HUES6 (cell line): ENCODE measurements around the gene SFMBT2.

Experiments used
- H3K27ac ChIP-seq: 2 replicates; pipeline ENCODE4 v1.7.0; 2013; ENCODE audit warnings: low read depth, mild to moderate bottlenecking, low read length, inconsistent platforms
- H3K27me3 ChIP-seq: 2 replicates; pipeline ENCODE4 v1.6.1; 2013; ENCODE audit warnings: low read length; ENCODE audit not compliant: control insufficient read depth, insufficient read depth
- H3K36me3 ChIP-seq: 2 replicates; pipeline ENCODE4 v1.6.1; 2013; ENCODE audit warnings: low read length; ENCODE audit not compliant: control insufficient read depth, insufficient read depth
- H3K4me1 ChIP-seq: 2 replicates; pipeline ENCODE4 v1.6.1; 2013; ENCODE audit warnings: low read length; ENCODE audit not compliant: control insufficient read depth, insufficient read depth
- H3K4me3 ChIP-seq: 2 replicates; pipeline ENCODE4 v1.5.1; 2013; ENCODE audit warnings: low read depth, low read length
- H3K9ac ChIP-seq: one replicate; pipeline ENCODE4 v1.6.1; 2013; ENCODE audit warnings: mild to moderate bottlenecking, low read length
- H3K9me3 ChIP-seq: 2 replicates; pipeline ENCODE4 v1.6.1; 2013; ENCODE audit warnings: low read depth, low read length; ENCODE audit not compliant: control insufficient read depth, insufficient read depth

SFMBT2 gene

DNA sequence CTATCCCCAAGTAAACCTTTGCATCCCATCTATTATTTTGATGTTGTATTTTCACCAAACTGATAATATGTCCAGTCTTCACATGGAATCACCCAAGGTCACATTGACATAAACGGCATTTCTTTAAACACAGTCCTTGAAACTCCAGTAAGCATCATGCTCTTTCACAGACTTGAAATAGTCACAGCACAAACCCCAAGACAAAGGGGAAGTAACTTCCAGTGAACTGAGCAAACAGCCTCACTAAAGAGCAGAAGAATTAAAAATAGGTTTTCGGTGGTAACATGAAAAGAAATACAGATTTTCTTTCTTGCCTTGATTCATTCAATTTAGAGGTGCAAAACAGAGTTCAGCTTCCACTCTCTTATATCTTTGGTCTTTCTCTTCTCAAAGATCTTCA, 253.7 kb downstream of the SFMBT2 start:
- H3K9ac ChIP-seq = no peak overlapping the region
- H3K4me1 ChIP-seq = no peaks in the 10 kb centered on the region
- H3K36me3 ChIP-seq = 0 out of 2 replicates have a peak, but pooled peaks cover 3% of the 10 kb centered on the region
- no peak overlapping the region for H3K27ac ChIP-seq
- no peaks in the 10 kb centered on the region for H3K27me3 ChIP-seq
- no peak overlapping the region for H3K4me3 ChIP-seq
- no peaks in the 10 kb centered on the region for H3K9me3 ChIP-seq

DNA sequence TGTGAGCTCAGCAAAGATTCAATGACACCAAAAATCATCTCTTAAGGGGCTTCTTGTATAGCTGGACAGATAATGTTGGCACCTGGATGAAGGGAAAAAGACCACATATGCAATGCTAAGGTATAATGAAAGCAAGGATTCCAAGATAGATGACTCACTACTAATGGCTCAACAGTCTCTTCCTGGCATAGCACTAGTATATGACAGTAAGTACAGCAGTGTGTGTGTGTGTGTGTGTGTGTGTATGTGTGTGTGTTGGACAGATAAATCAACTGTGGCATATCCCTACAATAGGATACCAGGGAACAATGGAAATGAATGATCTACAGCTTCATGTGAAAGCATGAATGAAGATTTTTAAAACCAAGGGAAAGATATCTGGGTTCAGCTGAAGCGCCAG, 257.1 kb downstream of the SFMBT2 start:
- Histone ChIP-seq H3K27me3 (no peaks in the 10 kb centered on the region), H3K27ac (no peak overlapping the region), H3K4me3 (no peak overlapping the region), H3K4me1 (no peaks in the 10 kb centered on the region), H3K36me3 (no peaks in the 10 kb centered on the region), H3K9me3 (no peaks in the 10 kb centered on the region), H3K9ac (no peak overlapping the region)

DNA sequence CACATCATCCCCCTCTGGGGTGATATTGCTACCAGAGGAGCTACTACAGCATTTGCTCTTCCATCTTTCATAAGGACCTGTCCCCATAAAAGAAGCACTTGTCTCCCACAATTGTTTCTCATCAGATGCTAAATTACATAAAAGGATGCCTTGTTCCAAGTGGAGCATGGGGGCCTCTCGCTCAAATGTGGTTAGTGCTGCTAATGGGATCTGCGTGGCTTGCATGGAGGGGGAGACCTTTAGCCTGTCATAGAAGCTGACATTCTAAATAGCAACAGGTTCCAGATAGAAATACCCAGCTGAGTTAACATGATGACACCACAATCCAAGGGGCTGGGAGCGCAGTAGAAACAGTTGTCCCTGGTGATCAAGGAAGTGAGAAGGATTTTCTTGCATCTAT, 257.9 kb downstream of the SFMBT2 start:
- Histone ChIP-seq H3K27me3 (no peaks in the 10 kb centered on the region; the same call in 1 of the 2 replicates), H3K27ac (no peak overlapping the region), H3K9ac (no peak overlapping the region), H3K9me3 (no peaks in the 10 kb centered on the region), H3K36me3 (no peaks in the 10 kb centered on the region), H3K4me1 (no peaks in the 10 kb centered on the region), H3K4me3 (no peak overlapping the region)

GRCh38 chr10:7152341-7152740, 258.5 kb downstream of the SFMBT2 start:
- Histone ChIP-seq H3K27me3 (no peaks in the 10 kb centered on the region; the same call in 1 of the 2 replicates), H3K4me3 (no peak overlapping the region), H3K9me3 (no peaks in the 10 kb centered on the region), H3K27ac (no peak overlapping the region), H3K4me1 (no peaks in the 10 kb centered on the region), H3K9ac (no peak overlapping the region), H3K36me3 (no peaks in the 10 kb centered on the region)

GRCh38 chr10:7151538-7151937, 259.3 kb downstream of the SFMBT2 start:
- Histone ChIP-seq H3K4me3 (no peak overlapping the region), H3K36me3 (no peaks in the 10 kb centered on the region), H3K4me1 (no peaks in the 10 kb centered on the region; the same call in 1 of the 2 replicates), H3K27me3 (no peaks in the 10 kb centered on the region; the same call in 1 of the 2 replicates), H3K9me3 (no peaks in the 10 kb centered on the region), H3K27ac (no peak overlapping the region), H3K9ac (no peak overlapping the region)

- Histone ChIP-seq H3K9me3 (no peaks in the 10 kb centered on the region), H3K27ac (no peak overlapping the region), H3K4me1 (no peaks in the 10 kb centered on the region; the same call in 1 of the 2 replicates), H3K9ac (no peak overlapping the region), H3K4me3 (no peak overlapping the region), H3K27me3 (no peaks in the 10 kb centered on the region; the same call in 1 of the 2 replicates), H3K36me3 (no peaks in the 10 kb centered on the region)
Measured at GRCh38 chr10:7150349-7150748, 260.5 kb downstream of the SFMBT2 start.

DNA sequence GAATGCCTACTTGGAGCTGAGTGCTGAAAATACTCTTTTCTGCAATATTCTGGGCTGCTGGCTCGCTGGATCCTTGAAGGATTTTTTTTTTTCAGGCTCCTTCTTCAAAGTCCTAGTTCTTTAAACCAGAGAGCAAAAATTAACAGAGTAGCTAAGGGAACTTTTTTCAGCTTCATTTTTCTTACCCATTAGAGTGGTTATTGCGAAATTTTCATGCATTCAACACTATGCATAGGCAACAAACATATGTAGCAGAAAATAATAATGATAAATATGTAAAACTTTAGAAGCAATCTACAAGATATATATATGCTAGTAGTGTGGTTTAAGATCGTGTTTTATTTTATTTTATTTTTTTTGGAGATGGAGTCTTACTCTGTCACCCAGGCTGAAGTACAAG, 264.6 kb downstream of the SFMBT2 start:
- H3K27me3 ChIP-seq = no peaks in the 10 kb centered on the region; the same call in 1 of the 2 replicates
- H3K9me3 ChIP-seq = no peaks in the 10 kb centered on the region
- no peak overlapping the region for H3K9ac ChIP-seq
- H3K27ac ChIP-seq = no peak overlapping the region
- no peak overlapping the region for H3K4me3 ChIP-seq
- H3K36me3 ChIP-seq = no peaks in the 10 kb centered on the region
- no peaks in the 10 kb centered on the region; the same call in 1 of the 2 replicates for H3K4me1 ChIP-seq

- no peak overlapping the region for H3K27ac ChIP-seq
- no peaks in the 10 kb centered on the region for H3K4me1 ChIP-seq
- H3K9ac ChIP-seq = no peak overlapping the region
- no peaks in the 10 kb centered on the region; the same call in 1 of the 2 replicates for H3K27me3 ChIP-seq
- 0 out of 2 replicates have a peak, but pooled peaks cover 3% of the 10 kb centered on the region for H3K9me3 ChIP-seq
- no peaks in the 10 kb centered on the region for H3K36me3 ChIP-seq
- H3K4me3 ChIP-seq = no peak overlapping the region
Measured at GRCh38 chr10:7136016-7136415, 274.8 kb downstream of the SFMBT2 start.

- Histone ChIP-seq H3K27ac (no peak overlapping the region), H3K36me3 (no peaks in the 10 kb centered on the region), H3K9me3 (0 out of 2 replicates have a peak, but pooled peaks cover 3% of the 10 kb centered on the region), H3K27me3 (no peaks in the 10 kb centered on the region; the same call in 1 of the 2 replicates), H3K4me1 (no peaks in the 10 kb centered on the region), H3K4me3 (no peak overlapping the region), H3K9ac (no peak overlapping the region)
Measured at GRCh38 chr10:7135188-7135587, 275.6 kb downstream of the SFMBT2 start.

DNA sequence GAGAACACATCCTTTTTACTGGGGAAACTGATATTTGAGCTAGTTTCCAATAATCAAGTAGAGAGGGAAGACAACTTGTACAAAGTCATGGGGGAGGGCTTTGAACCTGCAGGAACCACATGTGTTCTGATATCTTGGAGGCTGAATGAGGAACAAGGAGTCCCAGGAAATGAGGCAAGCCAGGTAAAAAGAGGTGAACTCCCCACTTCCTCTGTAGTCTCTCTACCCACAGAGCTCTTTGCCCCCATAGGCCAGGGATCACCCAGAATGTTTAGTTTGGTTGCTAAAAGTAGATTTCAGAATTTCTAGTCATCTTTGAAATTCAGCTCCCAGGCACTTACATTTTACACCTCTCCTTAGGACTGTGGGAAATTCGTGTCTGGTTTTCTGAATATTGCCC, 276.4 kb downstream of the SFMBT2 start:
- Histone ChIP-seq H3K27me3 (no peaks in the 10 kb centered on the region; the same call in 1 of the 2 replicates), H3K4me3 (no peak overlapping the region), H3K36me3 (no peaks in the 10 kb centered on the region), H3K4me1 (no peaks in the 10 kb centered on the region), H3K9me3 (0 out of 2 replicates have a peak, but pooled peaks cover 3% of the 10 kb centered on the region), H3K27ac (no peak overlapping the region), H3K9ac (no peak overlapping the region)

DNA sequence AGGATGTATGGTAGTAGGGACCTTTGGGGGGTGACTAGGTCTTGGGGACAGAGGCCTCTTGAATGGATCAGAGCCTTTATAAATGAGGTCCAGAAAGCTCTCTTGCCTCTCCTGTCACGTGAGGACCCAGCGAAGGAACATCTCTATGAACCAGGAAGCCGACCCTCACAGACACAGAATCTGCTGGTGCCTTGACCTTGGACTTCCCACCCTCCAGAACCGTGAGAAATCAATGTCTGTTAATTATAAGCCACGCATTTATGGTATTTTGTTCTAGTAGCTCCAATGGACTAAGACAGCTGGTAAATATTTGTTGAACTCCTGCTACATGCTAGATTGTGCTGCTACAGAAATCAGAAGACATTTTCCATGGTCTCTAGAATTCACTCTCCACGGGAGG, 276.9 kb downstream of the SFMBT2 start:
- Histone ChIP-seq H3K27ac (no peak overlapping the region), H3K9ac (no peak overlapping the region), H3K4me3 (no peak overlapping the region), H3K36me3 (no peaks in the 10 kb centered on the region), H3K9me3 (0 out of 2 replicates have a peak, but pooled peaks cover 3% of the 10 kb centered on the region), H3K4me1 (no peaks in the 10 kb centered on the region), H3K27me3 (no peaks in the 10 kb centered on the region; the same call in 1 of the 2 replicates)
